ENCODE measurements around the gene AZU1. TPM values are rescaled to one million over a fixed set of nuclear protein-coding genes. Genes with fewer than 3 reads are reported as not detected.
"Not testable (repeated sequence)": the region's sequence is repeated elsewhere in the genome, so short reads cannot be mapped to it uniquely, and the experiment has no call there.

AZU1 gene
- total RNA-seq, 1 experiment from 2014 or later, result not detected

GRCh38 chr19:868458-869244 is 41.0 kb downstream of the AZU1 start:
- H3K27ac ChIP-seq, result peak overlapping the region; percentile 81
- DNase-seq (ENCODE audit: low read depth in 1 of 2, low spot score in 2 of 2), result no peak

GRCh38 chr19:869245-870177 is 41.9 kb downstream of the AZU1 start:
- peak; percentile 97 to 98 for DNase-seq (ENCODE audit: low read depth in 1 of 2, low spot score in 2 of 2)
- Histone ChIP-seq H3K36me3 (peaks cover 45% of the 10 kb centered on the region), H3K4me1 (replicated peaks) (peaks cover 25% of the 10 kb centered on the region), H3K27ac (peak overlapping the region; percentile 81), H3K4me3 (no peak overlapping the region), H3K9me3 (replicated peaks) (no peaks in the 10 kb centered on the region), H3K27me3 (replicated peaks) (no peaks in the 10 kb centered on the region)

More at GRCh38 chr19:868458-869244, 41.0 kb downstream of the AZU1 start:
- no peak overlapping the region for H3K4me3 ChIP-seq
- peaks cover 31% of the 10 kb centered on the region for H3K4me1 ChIP-seq (replicated peaks)
- no peaks in the 10 kb centered on the region for H3K9me3 ChIP-seq (replicated peaks)
- peaks cover 41% of the 10 kb centered on the region for H3K36me3 ChIP-seq
- no peaks in the 10 kb centered on the region for H3K27me3 ChIP-seq (replicated peaks)

GRCh38 chr19:870314-870713 is 42.7 kb downstream of the AZU1 start:
- Histone ChIP-seq H3K4me3 (no peak overlapping the region), H3K27ac (peak overlapping the region; percentile 73)

GRCh38 chr19:870963-871401 is 43.3 kb downstream of the AZU1 start:
- peaks cover 25% of the 10 kb centered on the region for H3K4me1 ChIP-seq (replicated peaks)

More at GRCh38 chr19:870314-870713, 42.7 kb downstream of the AZU1 start:
- Histone ChIP-seq H3K9me3 (replicated peaks) (no peaks in the 10 kb centered on the region), H3K27me3 (replicated peaks) (no peaks in the 10 kb centered on the region), H3K36me3 (peaks cover 52% of the 10 kb centered on the region), H3K4me1 (replicated peaks) (peaks cover 25% of the 10 kb centered on the region)
- no peak for DNase-seq (ENCODE audit: low read depth in 1 of 2, low spot score in 2 of 2)

GRCh38 chr19:871446-872265 is 44.0 kb downstream of the AZU1 start:
- no peaks in the 10 kb centered on the region for H3K9me3 ChIP-seq (replicated peaks)
- H3K4me3 ChIP-seq, result no peak overlapping the region
- no peak overlapping the region for H3K27ac ChIP-seq
- DNase-seq (ENCODE audit: low read depth in 1 of 2, low spot score in 2 of 2), result no peak
- no peaks in the 10 kb centered on the region for H3K27me3 ChIP-seq (replicated peaks)
- peaks cover 25% of the 10 kb centered on the region for H3K4me1 ChIP-seq (replicated peaks)
- peaks cover 65% of the 10 kb centered on the region for H3K36me3 ChIP-seq

More at GRCh38 chr19:870963-871401, 43.3 kb downstream of the AZU1 start:
- no peak for DNase-seq (ENCODE audit: low read depth in 1 of 2, low spot score in 2 of 2)
- Histone ChIP-seq H3K36me3 (peaks cover 58% of the 10 kb centered on the region), H3K27ac (no peak overlapping the region), H3K4me3 (no peak overlapping the region), H3K27me3 (replicated peaks) (no peaks in the 10 kb centered on the region), H3K9me3 (replicated peaks) (no peaks in the 10 kb centered on the region)

GRCh38 chr19:872266-872951 is 44.8 kb downstream of the AZU1 start:
- peaks cover 25% of the 10 kb centered on the region for H3K4me1 ChIP-seq (replicated peaks)
- no peaks in the 10 kb centered on the region for H3K9me3 ChIP-seq (replicated peaks)
- H3K27me3 ChIP-seq (replicated peaks), result no peaks in the 10 kb centered on the region
- DNase-seq (ENCODE audit: low read depth in 1 of 2, low spot score in 2 of 2), result no peak
- no peak overlapping the region for H3K27ac ChIP-seq
- H3K36me3 ChIP-seq, result peaks cover 69% of the 10 kb centered on the region
- H3K4me3 ChIP-seq, result no peak overlapping the region

GRCh38 chr19:873084-873483 is 45.4 kb downstream of the AZU1 start:
- Histone ChIP-seq H3K27me3 (replicated peaks) (no peaks in the 10 kb centered on the region), H3K27ac (no peak overlapping the region), H3K9me3 (replicated peaks) (no peaks in the 10 kb centered on the region), H3K36me3 (peaks cover 62% of the 10 kb centered on the region), H3K4me1 (replicated peaks) (peaks cover 25% of the 10 kb centered on the region), H3K4me3 (no peak overlapping the region)
- no peak for DNase-seq (ENCODE audit: low read depth in 1 of 2, low spot score in 2 of 2)

GRCh38 chr19:873561-874041 is 46.0 kb downstream of the AZU1 start:
- H3K4me1 ChIP-seq (replicated peaks), result peaks cover 24% of the 10 kb centered on the region
- DNase-seq (ENCODE audit: low read depth in 1 of 2, low spot score in 2 of 2), result no peak

GRCh38 chr19:875265-875879 is 47.7 kb downstream of the AZU1 start:
- Histone ChIP-seq H3K27me3 (replicated peaks) (no peaks in the 10 kb centered on the region), H3K4me1 (replicated peaks) (peaks cover 8% of the 10 kb centered on the region), H3K27ac (no peak overlapping the region), H3K9me3 (replicated peaks) (no peaks in the 10 kb centered on the region), H3K36me3 (peaks cover 48% of the 10 kb centered on the region), H3K4me3 (no peak overlapping the region)
- no peak for DNase-seq (ENCODE audit: low read depth in 1 of 2, low spot score in 2 of 2)

More at GRCh38 chr19:873561-874041, 46.0 kb downstream of the AZU1 start:
- Histone ChIP-seq H3K27ac (no peak overlapping the region), H3K4me3 (no peak overlapping the region), H3K27me3 (replicated peaks) (no peaks in the 10 kb centered on the region), H3K9me3 (replicated peaks) (no peaks in the 10 kb centered on the region), H3K36me3 (peaks cover 57% of the 10 kb centered on the region)

- no peak for DNase-seq (ENCODE audit: low read depth in 1 of 2, low spot score in 2 of 2)
- H3K36me3 ChIP-seq, result peaks cover 50% of the 10 kb centered on the region
- H3K4me3 ChIP-seq, result no peak overlapping the region
- H3K9me3 ChIP-seq (replicated peaks), result no peaks in the 10 kb centered on the region
- no peak overlapping the region for H3K27ac ChIP-seq
- peaks cover 3% of the 10 kb centered on the region for H3K4me1 ChIP-seq (replicated peaks)
- H3K27me3 ChIP-seq (replicated peaks), result no peaks in the 10 kb centered on the region
These were observed 48.5 kb downstream of the AZU1 start for GRCh38 chr19:876089-876488.

- Histone ChIP-seq H3K27ac (no peak overlapping the region), H3K9me3 (replicated peaks) (no peaks in the 10 kb centered on the region), H3K4me3 (no peak overlapping the region), H3K27me3 (replicated peaks) (no peaks in the 10 kb centered on the region), H3K4me1 (replicated peaks) (no peaks in the 10 kb centered on the region), H3K36me3 (peaks cover 54% of the 10 kb centered on the region)
- DNase-seq (ENCODE audit: low read depth in 1 of 2, low spot score in 2 of 2), result no peak
These were observed 49.2 kb downstream of the AZU1 start for GRCh38 chr19:876780-877314.

- not testable (repeated sequence) for H3K27ac ChIP-seq; H3K27me3 ChIP-seq (replicated peaks); H3K4me1 ChIP-seq (replicated peaks); H3K9me3 ChIP-seq (replicated peaks); DNase-seq (ENCODE audit: low read depth in 1 of 2, low spot score in 2 of 2); H3K4me3 ChIP-seq
- peaks cover 61% of the 10 kb centered on the region for H3K36me3 ChIP-seq
These were observed 50.5 kb downstream of the AZU1 start for GRCh38 chr19:877992-878660.

Measured in SJSA1 (cell line).